ENCODE data around the gene THAP12.
A peak's percentile ranks its signal among the peaks of the same experiment; 100 is the strongest.

The THAP12 gene

DNA sequence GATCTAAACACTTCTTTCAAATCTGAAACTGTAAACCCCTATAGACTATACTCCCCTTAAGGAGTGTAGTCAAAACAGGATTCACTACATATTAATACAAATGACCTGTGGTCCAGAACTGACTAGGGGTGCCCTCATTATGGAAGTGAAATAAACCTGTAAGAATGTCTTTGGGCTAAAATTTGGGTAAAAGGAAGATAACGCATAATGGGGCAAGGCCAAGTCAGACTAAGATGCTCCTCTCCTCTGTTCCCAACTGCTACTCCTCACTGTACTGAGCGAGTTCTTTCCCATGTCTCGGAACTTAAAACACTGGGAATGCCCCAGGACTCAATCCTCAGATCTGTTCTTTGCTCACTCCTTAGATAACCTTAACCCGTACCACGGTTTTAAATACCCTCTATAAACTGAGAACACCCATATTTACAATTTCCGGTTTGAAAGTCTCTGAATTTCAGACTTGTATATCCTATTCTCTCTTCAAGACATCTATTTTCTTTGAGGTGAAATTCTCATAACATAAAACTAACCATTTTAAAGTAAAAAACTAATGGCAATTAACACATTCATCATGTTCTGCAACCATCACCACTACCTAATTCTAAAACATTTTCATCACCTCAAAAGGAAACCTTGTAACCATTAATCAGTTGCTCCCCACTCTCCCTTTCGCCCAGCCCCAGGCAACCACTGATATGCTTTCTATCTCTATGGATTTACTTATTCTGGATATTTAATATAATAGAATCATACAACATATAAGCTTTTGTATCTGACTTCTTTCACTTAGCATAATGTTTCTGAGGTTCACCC lies 4.0 kb downstream of the THAP12 start:
- DNase-seq (ENCODE audit: low spot score) = no peak

DNA sequence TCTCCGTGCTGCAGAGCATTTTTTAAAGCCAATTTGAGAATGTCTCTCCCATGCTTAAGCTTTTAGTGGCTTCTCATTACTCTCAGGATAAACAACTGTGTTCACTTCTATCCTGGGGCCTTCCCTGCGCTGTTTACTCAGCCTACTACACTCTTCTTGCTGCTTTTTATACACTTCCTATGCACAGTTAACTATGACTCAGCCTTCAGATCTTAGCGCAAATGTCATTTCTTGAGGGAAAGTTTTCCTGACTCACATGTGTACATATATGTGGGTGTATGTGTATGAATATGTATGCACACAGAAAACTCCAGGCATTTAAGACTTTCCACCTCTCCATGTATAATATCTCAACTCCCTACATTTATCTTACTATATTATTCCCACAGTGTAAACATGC lies 9.8 kb downstream of the THAP12 start:
- peak; percentile 27 for DNase-seq (ENCODE audit: low spot score)

DNA sequence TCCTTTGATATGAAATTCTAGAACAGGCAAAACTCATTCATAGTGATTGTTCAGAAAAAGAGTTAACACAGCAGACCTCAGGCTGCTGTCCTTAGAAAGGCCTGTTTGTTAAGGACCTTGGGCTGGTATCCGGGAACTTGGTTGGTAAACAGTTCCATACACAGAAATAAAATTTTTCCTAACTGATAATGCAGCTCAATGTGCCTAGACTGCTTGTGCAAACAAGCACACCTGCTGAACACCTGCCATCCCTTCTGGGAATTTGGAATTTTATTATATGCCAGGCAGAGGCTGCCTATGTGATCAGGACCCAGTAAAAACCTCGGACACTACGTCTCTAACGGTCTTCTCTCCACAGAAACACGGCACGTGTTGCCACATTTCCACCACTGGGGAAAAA lies 11.5 kb downstream of the THAP12 start:
- DNase-seq (ENCODE audit: low spot score) = no peak

DNA sequence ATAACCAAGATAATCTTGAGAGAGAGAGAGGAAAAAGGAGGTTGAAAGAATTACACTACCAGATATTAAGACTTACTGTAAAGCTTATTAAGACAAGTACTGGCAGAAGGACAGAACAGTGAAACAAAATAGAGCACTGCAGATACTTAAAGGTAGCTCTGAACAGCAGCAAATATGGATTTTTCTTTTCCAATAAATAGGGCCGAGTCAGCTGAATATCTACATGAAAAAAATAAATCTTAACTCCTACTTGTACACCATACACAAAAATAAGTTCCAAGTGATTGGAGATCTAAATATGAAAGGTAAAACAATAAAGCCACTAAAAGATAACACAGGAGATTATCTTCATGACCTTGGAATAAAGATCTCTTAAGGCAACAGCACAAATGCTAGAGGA lies 12.4 kb downstream of the THAP12 start:
- DNase-seq (ENCODE audit: low spot score) = no peak

DNA sequence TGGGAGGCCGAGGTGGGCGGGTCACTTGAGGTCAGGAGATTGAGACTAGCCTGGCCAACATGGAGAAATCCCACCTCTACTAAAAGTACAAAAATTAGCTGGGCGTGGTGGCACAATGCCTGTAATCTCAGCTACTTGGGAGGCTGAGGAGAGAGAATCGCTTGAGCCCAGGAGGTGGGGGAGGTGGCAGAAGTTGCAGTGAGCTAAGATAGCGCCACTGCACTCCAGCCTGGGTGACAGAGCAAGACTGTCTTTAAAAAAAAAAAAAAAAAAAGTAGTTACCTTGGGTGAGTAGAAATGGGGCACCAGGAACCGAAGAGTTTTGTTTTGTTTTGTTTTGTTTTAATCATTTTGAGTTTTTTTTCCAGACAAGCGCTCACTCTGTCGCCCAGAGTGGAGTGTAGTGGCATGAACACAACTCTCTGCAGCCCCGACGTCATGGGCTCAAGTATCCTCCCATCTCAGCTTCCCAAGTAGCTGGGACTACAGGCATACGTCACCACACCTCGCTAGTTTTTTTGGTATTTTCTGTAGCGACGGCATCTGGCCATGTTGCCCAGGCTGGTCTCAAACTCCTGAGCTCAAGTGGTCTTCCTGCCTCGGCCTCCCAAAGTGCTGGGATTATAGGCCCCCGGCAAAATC lies 15.8 kb downstream of the THAP12 start:
- DNase-seq (ENCODE audit: low spot score) = no peak

DNA sequence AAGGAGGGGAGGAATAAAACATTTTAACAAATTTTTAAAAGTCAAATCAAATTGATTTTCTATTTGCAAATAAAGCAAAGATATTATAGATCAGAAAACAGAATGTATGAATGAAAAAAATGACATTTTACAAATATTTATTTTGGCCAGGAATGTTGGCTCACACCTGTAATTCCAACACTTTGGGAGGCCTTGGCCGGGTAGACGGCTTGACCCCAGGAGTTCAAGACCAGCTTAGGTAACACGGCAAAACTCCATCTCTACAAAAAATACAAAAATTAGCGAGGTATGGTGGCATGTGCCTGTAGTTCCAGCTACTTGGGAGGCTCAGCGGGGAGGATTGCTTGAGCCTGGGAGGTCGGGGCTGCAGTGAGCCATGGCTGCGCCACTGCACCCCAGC lies 18.2 kb downstream of the THAP12 start:
- no peak for DNase-seq (ENCODE audit: low spot score)

DNA sequence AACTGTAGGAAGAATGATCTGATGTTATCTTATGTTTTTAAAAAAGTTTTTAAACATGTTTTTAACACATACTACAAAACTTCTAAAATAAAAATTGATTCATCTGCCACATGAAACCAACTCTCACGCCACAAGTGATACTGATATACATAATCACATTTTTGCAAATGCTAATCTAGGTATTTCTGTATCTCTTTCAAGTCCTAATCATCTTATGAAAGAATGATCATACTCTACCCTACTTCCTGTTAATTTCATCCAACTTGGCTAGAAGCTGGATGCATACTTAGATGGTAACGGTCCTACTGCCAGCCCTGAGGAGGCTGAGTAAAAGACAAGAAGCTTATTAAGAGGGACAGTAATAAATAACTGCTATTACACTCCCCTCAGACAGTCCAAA lies 19.2 kb downstream of the THAP12 start:
- DNase-seq (ENCODE audit: low spot score) = no peak

DNA sequence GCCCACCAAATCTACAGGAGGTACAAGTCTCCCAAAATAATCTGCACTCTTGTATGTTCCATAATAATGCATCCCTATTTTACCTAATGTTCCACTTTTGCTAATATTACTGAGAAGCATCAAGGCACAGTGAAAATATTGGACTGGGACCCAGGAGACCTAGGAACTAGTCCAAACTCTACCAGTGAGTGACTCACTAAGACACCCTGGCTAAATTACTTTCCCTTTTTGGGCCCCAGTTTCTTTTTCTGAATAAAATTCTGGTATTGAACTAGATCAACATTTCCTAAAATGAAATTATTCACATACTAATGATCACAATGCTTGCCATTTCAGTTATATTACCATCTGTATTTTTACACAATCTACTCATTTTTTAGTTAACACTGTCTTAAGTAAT lies 19.6 kb downstream of the THAP12 start:
- DNase-seq (ENCODE audit: low spot score) = no peak

DNA sequence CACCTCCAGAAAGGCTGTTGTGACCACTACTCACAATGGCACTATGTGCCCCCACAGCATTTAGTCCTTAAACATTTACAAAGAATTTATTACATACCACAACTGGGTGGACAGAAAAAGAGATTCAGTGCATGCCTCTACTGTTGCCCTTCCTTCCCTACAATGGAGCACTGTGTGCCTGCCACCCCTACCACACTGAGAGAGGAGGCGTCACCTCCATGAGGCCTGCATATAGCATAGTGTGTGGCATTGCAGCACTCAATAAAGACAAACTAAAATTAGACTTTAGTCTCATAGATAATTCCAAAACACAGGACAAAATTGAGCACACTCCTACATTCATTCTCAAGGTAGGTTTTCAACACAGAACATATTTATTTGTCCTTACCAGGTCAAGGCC lies 25.8 kb downstream of the THAP12 start:
- DNase-seq (ENCODE audit: low spot score) = no peak

DNA sequence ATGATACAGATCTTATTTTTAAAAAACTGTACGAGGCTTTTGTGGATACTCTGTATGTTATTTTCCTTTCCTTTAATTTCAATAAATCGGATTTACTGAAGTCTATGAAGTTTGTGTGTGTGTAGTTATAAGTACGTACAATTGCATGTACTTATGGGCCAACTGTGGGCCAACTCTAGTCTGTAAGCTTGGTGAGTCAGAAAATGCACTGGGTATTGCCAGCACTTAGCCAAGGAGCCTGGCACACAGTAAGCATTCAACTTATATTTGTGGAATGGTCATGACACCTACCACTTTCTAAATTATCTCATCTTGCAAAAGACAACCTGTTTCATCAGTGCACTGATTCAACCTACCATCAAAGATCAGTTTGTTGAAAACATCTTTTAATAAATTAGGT lies 32.6 kb downstream of the THAP12 start:
- DNase-seq (ENCODE audit: low spot score) = no peak

DNA sequence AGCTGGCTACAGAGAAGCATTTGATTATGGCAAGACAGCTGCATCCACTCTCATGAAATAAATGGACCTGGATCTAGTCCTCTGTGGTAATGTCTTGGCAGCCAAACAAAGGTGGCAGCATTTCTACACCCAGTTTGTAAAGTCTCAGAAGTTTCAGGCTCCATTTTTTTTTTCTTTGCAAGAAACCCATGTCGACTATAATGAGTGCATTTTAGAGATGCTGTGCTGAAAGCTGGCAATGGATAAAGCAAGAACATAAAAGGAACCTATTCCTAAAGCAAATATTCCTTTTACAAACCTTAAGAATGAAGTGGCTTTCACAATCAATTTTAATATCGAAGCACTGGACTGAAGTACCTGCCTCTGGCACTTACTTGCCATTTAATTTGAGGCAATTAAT lies 33.5 kb downstream of the THAP12 start:
- DNase-seq (ENCODE audit: low spot score) = no peak

DNA sequence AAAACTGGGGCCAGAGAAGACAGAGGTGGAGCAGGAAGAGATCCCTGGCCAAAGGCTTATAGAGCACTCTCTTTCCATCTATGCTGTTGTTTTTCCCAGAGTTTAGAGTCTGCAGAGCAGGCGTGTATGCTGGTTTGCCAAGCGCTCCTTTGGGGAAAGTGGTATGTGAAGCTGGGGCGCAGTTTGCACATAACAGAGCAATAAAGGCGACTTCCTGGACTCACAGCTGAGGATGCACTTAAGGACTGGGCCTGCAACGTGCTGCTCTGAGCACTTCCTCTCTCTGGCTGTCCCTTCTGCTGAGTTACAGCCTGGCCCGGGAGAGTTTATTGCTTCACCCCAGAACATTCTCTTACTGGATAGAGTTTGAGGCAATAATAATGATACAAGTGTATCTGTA lies 41.7 kb downstream of the THAP12 start:
- DNase-seq (ENCODE audit: low spot score) = no peak

DNA sequence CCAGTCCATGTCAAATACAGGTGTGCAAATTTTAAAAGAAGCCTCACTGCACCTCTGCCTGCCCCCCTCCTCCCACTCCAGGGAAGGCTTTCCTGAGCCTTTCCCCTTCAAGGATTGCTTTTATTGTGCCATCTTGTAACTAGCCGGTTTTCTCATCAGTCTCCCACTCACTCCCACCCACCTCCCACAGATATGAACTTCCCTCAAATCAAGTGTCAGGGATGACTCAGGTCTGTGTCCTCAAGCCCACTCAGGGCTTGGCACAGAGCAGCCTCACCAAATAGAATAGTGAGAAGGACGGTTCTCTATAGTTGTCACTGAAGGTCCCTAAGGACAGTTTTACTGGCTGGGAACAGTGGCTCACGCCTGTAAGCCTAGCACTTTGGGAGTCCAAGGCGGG lies 43.0 kb downstream of the THAP12 start:
- no peak for DNase-seq (ENCODE audit: low spot score)

DNA sequence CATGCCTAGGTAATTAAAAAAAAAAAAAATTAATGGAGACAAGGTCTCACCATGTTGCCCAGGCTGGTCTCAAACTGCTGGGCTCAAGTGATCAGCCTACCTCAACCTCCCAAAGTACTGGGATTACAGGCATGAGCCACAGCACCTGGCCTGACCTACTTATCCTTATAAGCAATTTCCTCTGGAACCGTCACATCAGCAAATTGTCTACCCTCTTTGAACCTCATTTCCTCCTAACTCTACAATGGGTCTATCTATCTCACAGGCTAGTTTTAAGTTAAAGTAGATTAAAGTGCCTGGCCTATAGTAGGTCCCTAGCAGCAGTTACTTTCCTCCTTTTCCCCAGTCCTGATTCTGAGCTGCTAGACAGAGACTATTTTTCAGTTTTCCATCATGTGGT lies 43.5 kb downstream of the THAP12 start:
- no peak for DNase-seq (ENCODE audit: low spot score)

DNA sequence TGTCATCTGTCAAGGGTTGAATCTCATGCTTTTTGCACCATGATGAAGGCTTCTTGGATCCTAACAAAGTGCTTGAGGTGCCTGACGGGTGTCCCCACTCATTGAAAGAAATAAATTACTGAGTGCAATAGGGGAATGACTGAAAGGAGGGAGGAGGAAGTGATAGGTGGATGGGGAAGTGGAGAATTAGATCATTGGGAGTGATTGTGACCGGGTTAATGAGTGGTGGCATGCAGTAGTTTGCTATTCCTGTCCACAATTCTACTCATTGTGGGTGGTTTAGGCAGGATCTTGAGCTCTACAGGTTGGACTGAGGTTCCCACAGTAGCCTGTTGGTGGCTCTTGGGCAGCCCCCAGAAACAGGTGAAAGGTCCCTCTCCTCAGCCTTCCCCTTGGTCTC lies 44.3 kb downstream of the THAP12 start:
- no peak for DNase-seq (ENCODE audit: low spot score)

DNA sequence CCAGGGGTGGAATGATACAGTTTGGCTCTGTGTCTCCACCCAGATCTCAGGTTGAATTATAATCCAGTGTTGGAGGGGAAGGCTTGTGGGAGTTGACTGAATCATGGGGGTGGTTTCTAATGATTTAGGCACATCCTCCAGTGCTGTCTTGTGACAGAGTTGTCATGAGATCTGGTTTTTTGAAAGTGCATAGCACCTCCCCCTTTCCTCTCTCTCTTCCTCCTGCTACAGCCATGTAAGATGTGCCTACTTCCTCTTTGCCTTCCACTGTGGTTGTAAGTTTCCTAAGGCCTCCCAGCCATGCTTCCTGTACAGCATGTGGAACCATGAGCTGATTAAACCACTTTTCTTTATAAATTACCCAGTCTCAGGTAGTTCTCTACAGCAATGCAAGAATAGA lies 45.1 kb downstream of the THAP12 start:
- no peak for DNase-seq (ENCODE audit: low spot score)

DNA sequence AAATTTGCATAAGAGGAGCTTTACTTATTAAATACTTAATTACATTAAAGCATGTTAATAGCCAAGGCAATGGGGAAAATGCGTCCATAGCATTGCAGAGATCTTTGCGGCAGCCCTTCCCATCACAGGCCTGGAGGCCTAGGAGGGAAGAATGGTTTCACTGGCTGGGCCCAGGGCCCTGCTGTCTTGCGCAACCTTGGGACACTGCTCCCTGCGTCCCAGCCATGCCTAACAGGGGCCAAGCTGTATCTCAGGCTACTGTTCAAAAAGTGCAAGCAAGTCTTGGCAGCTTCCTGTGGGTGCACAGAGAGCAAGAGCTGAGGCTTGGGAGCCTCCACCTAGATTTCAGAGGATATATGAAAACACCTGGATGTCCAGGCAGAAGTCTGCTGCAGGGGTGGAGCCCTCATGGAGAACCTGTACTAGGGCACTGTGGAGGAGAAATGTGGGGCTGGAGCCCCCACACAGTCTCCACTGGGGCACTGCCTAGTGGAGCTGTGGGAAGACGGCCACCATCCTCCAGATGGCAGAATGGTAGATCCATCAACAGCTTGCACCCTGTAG lies 46.0 kb downstream of the THAP12 start:
- DNase-seq (ENCODE audit: low spot score) = no peak

DNA sequence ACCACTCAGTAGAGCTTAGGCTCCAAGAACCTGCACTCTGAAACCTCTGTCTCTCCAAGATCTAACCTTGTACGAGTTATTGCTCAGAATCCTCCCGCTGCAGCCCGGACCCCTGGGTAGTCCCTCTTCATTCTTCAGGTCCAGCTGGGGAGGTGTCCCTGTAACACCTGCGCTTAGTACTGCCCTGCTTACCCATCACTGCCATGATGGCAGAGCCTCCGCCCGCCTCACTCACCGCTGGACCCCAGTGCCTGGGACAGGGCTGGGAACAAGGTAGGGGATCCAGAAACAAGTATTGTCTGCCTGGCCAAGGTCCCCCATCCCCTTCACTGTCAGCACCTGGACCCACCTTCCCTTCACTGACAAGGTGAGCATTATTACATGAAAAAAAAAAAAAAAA lies 50.3 kb downstream of the THAP12 start:
- no peak for DNase-seq (ENCODE audit: low spot score)

DNA sequence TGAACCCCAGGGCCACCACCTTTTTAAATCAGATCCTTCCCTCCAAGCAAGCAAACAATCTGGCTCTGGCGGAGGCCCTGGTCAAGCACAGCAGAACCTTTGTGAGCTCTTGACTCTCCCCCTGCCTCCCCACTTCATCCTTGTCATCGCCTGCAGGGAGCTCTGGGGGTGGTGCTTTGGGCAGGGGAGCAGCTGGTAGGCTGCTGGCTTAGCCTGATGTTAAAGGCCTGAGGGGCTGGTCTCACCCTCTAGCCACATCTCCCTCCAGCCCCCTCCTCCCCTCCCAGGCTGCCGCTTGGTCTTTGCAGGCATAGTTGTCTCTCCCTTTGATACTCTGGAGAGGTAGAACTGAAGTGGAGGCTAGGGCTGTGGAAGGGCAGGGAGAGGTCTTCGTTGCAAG lies 50.9 kb downstream of the THAP12 start:
- no peak for DNase-seq (ENCODE audit: low spot score)

DNA sequence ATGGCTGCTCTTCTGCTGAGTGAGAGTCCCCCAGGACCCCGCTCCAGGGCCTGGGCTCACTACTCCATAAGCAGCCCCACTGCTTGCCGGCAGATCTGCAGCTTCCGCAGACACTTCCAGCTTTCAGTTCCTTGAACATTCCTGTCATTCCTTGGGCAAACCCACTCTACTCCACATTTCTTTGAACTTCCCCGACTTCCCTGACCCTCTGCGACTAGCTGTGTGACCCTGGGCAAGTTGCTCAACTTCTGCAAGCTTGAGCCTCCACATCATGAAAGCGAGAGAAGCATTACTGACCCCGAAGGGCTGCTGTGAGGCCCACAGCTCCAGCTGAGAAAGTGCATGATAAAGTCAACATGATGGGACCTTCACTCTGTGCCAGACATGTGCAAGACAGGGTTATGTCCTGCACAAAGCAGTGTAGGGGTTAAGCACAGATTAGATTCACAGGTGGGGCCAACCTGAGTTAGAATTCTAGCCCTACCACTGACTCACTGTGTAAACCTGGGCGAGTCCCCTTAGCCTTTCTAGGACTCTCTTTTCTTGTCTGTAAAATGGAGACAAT lies 51.8 kb downstream of the THAP12 start:
- DNase-seq (ENCODE audit: low spot score) = peak; percentile 71

DNA sequence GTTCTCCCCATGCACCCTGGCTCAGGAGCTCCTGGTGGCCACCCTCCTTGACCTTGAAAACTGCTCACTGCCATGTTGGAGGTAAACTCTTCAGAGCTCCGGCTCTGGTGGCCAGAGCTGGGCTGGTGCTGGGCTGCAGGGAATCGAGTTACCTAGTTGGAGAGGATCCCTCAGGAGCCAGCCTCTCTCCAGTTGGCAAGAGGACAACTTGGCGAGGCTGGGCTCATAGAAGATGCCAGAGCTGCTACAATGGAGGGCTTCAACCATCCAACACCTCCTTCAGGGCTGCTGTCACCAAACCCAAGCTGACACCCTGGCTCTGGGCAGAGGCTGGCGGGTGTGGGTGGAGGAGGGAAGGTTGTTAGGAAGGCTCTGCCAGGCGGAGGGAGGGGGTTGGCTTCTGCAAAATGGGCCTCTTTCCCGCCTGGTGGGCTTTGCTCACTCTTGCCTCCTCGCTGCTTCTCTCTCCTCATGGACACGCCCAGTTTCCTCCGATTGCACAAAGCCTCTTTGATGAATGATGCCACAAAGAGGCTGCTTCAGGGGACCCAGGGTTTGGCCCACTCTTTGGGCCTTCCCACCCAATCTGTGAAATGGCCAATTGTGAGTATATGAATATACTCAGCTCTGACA lies 53.1 kb downstream of the THAP12 start:
- no peak for DNase-seq (ENCODE audit: low spot score)

DNA sequence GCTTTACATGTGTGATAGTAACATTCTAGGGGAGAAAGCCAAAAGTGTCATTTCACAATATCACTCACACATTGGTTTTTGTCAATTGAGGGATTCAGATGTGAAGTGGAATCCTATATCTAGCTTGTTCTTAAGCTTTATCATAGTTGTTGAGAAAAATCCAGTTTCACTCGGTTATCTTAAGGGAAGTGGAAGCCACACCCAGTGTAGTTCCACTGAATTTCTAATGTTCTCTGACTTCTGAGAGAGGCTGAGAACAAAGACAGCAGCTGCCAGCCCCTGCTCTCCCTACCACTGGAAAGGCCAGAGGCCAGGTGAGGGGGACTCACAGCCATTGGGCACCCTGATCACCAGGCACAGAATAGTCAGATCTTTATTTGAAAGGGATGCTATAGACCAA lies 53.7 kb downstream of the THAP12 start:
- no peak for DNase-seq (ENCODE audit: low spot score)

DNA sequence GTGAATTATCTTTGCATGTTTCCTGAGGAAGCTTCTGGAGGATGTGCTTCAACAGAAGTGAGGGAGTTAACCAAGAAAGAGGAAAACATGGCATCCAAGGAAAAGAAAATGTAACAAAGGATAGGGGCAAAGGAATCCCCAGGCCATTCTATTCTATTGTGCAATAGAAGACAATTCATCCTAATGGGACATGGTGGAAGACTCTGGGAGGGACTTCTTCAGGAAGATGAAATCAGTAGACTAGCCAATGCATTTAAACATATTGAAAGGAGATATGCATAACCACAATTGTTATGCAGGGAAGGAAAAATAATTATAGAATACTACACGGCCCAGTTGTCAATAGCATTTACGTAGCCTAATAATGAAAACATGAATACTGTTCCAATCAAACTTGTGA lies 55.7 kb downstream of the THAP12 start:
- DNase-seq (ENCODE audit: low spot score) = no peak
